HG03520 (cell line): ENCODE data around the gene FBXO42.
"Not testable (repeated sequence)": the region's sequence is repeated elsewhere in the genome, so short reads cannot be mapped to it uniquely, and the experiment has no call there.

ENCODE experiments used
- ATAC-seq: cut with Tn5 transposase; IDR thresholded peaks from one replicate; pipeline ENCODE4 v1.9.1; 2021; ENCODE audit warnings: mild to moderate bottlenecking, moderate library complexity; ENCODE audit not compliant: unreplicated experiment

The FBXO42 gene

GRCh38 chr1:16266411-16267118 is 85.7 kb downstream of the FBXO42 start:
- ATAC-seq, result no peak

GRCh38 chr1:16262067-16262466 is 90.2 kb downstream of the FBXO42 start:
- ATAC-seq, result no peak

GRCh38 chr1:16260814-16261213 is 91.5 kb downstream of the FBXO42 start:
- no peak for ATAC-seq

GRCh38 chr1:16258591-16259135 is 93.6 kb downstream of the FBXO42 start:
- no peak for ATAC-seq

- ATAC-seq, result no peak
These were observed 94.3 kb downstream of the FBXO42 start for GRCh38 chr1:16257968-16258367.

GRCh38 chr1:16257556-16257955 is 94.7 kb downstream of the FBXO42 start:
- not testable (repeated sequence) for ATAC-seq

- no peak for ATAC-seq
These were observed 95.8 kb downstream of the FBXO42 start for GRCh38 chr1:16256478-16256877.

- no peak for ATAC-seq
These were observed 97.9 kb downstream of the FBXO42 start for GRCh38 chr1:16254263-16254928.

- ATAC-seq, result no peak
These were observed 98.9 kb downstream of the FBXO42 start for GRCh38 chr1:16253332-16253922.

GRCh38 chr1:16252912-16253311 is 99.4 kb downstream of the FBXO42 start:
- no peak for ATAC-seq

- no peak for ATAC-seq
These were observed 100.9 kb downstream of the FBXO42 start for GRCh38 chr1:16251381-16251780.

- ATAC-seq, result no peak
These were observed 101.6 kb downstream of the FBXO42 start for GRCh38 chr1:16250524-16251251.

GRCh38 chr1:16249596-16250241 is 102.6 kb downstream of the FBXO42 start:
- no peak for ATAC-seq

GRCh38 chr1:16248603-16249516 is 103.4 kb downstream of the FBXO42 start:
- ATAC-seq, result no peak

GRCh38 chr1:16248007-16248436 is 104.3 kb downstream of the FBXO42 start:
- no peak for ATAC-seq

- ATAC-seq, result no peak
These were observed 104.8 kb downstream of the FBXO42 start for GRCh38 chr1:16247441-16247840.

- ATAC-seq, result no peak
These were observed 105.3 kb downstream of the FBXO42 start for GRCh38 chr1:16246961-16247360.

- ATAC-seq, result not testable (repeated sequence)
These were observed 106.0 kb downstream of the FBXO42 start for GRCh38 chr1:16246239-16246638.

GRCh38 chr1:16245476-16246196 is 106.6 kb downstream of the FBXO42 start:
- no peak for ATAC-seq
